OCI-LY1 (cell line): Measurements from ENCODE around the gene SPINK1.
"Not testable (repeated sequence)": the region's sequence is repeated elsewhere in the genome, so short reads cannot be mapped to it uniquely, and the experiment has no call there.

Experiments used
- H2AFZ ChIP-seq: fragments of 200-600 bp; sonication (generic), shearing (Covaris generic); 2 replicates; pipeline ENCODE4 v1.6.0; 2014; ENCODE audit warnings: antibody characterized with exemption, mild to moderate bottlenecking, low read length
- H3F3A ChIP-seq: fragments of 200-600 bp; sonication (generic), shearing (Covaris generic); 2 replicates; pipeline ENCODE4 v1.6.0; 2014; ENCODE audit warnings: mild to moderate bottlenecking, antibody characterized with exemption, low read length, moderate library complexity; ENCODE audit not compliant: insufficient read depth
- H3K27ac ChIP-seq: fragments of 200-600 bp; sonication (generic); 2 replicates; pipeline ENCODE4 v1.5.1; 2014; ENCODE audit warnings: low read length, mixed run types, mild to moderate bottlenecking, low read depth; ENCODE audit not compliant: poor library complexity, severe bottlenecking
- H3K27me3 ChIP-seq: fragments of 200-600 bp; sonication (generic); 2 replicates; pipeline ENCODE4 v1.6.0; 2014; ENCODE audit warnings: antibody characterized with exemption, mild to moderate bottlenecking, low read length, moderate library complexity; ENCODE audit not compliant: insufficient read depth
- H3K36me3 ChIP-seq: fragments of 200-600 bp; sonication (generic); 2 replicates; pipeline ENCODE4 v1.6.1; 2014; ENCODE audit warnings: mild to moderate bottlenecking, antibody characterized with exemption, low read length, moderate library complexity, mixed read lengths; ENCODE audit not compliant: insufficient read depth
- H3K4me1 ChIP-seq: fragments of 200-600 bp; sonication (generic); 2 replicates; pipeline ENCODE4 v1.5.1; 2014; ENCODE audit warnings: mild to moderate bottlenecking, low read length, moderate library complexity; ENCODE audit not compliant: insufficient read depth, severe bottlenecking
- H3K4me2 ChIP-seq: fragments of 200-600 bp; sonication (generic), shearing (Covaris generic); 2 replicates; pipeline ENCODE4 v1.6.1; 2014; ENCODE audit warnings: low read length
- H3K4me3 ChIP-seq: fragments of 200-600 bp; sonication (generic); 2 replicates; pipeline ENCODE4 v1.5.1; 2014; ENCODE audit warnings: low read length, low read depth, mild to moderate bottlenecking, mixed read lengths; ENCODE audit not compliant: poor library complexity, severe bottlenecking
- H3K79me2 ChIP-seq: fragments of 200-600 bp; shearing (Covaris generic); 2 replicates; pipeline ENCODE4 v1.6.1; 2016; ENCODE audit warnings: mixed run types, low read length, mixed read lengths; ENCODE audit not compliant: insufficient read depth
- H3K9ac ChIP-seq: fragments of 200-600 bp; sonication (generic), shearing (Covaris generic); 2 replicates; pipeline ENCODE4 v1.6.1; 2014; ENCODE audit warnings: mild to moderate bottlenecking, low read length, mixed read lengths
- H3K9me2 ChIP-seq: fragments of 200-600 bp; sonication (generic), shearing (Covaris generic); 2 replicates; pipeline ENCODE4 v1.6.1; 2014; ENCODE audit warnings: low read depth, mild to moderate bottlenecking, low read length, mixed read lengths
- H3K9me3 ChIP-seq: fragments of 200-600 bp; shearing (Covaris generic); 2 replicates; pipeline ENCODE4 v1.6.1; 2014; ENCODE audit warnings: low read length, mixed read lengths
- H4K20me1 ChIP-seq: fragments of 200-600 bp; sonication (generic), shearing (Covaris generic); 2 replicates; pipeline ENCODE4 v1.6.0; 2016; ENCODE audit warnings: mild to moderate bottlenecking, low read length; ENCODE audit not compliant: insufficient read depth
- CTCF ChIP-seq: fragments of 200-600 bp; sonication (generic), shearing (Covaris generic); IDR thresholded peaks from 2 replicates; pipeline ENCODE4 v1.5.1; 2017; ENCODE audit warnings: mild to moderate bottlenecking, antibody characterized with exemption, low read length, moderate library complexity, mixed read lengths
- EZH2 ChIP-seq: fragments of 200-600 bp; sonication (generic), shearing (Covaris generic); IDR thresholded peaks from 2 replicates; pipeline ENCODE4 v1.8.0; 2017; ENCODE audit warnings: borderline replicate concordance, mixed run types, mild to moderate bottlenecking, antibody characterized with exemption, low read length, moderate library complexity, mixed read lengths

SPINK1 gene

DNA sequence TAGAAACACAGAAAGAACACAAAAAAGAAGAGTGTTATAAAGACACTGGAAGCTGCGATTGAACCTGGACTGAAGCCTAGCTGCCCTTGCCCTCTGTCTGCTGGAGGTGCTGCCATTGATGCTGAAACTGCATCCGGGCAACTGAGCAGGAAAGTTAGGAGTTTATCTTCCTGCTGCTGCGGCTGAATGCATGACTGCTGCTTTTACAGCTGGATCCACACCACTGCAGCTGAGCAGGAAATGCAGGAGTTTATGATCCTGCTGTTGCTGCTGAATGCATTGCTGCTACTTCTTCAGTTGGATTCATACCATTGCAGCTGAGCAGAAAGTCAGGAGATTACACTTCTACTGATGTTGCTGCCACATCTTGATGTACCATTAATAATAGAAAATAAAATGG, 27.1 kb downstream of the SPINK1 start:
- Histone ChIP-seq H2AFZ (no peak overlapping the region), H3K9ac (no peak overlapping the region), H3K9me3 (no peaks in the 10 kb centered on the region), H3K4me1 (peaks cover 4% of the 10 kb centered on the region), H3K79me2 (no peaks in the 10 kb centered on the region), H3K27ac (no peak overlapping the region), H3K4me3 (no peak overlapping the region), H3K27me3 (no peaks in the 10 kb centered on the region), H4K20me1 (no peaks in the 10 kb centered on the region), H3K9me2 (no peaks in the 10 kb centered on the region), H3K36me3 (no peaks in the 10 kb centered on the region), H3K4me2 (no peak overlapping the region), H3F3A (no peaks in the 10 kb centered on the region)
- TF ChIP-seq EZH2 (no peak), CTCF (no peak)

GRCh38 chr5:147803926-147804325, 27.5 kb downstream of the SPINK1 start:
- Histone ChIP-seq H3K4me1 (peaks cover 4% of the 10 kb centered on the region), H3K4me3 (no peak overlapping the region), H3K27me3 (no peaks in the 10 kb centered on the region), H4K20me1 (no peaks in the 10 kb centered on the region), H3K36me3 (no peaks in the 10 kb centered on the region), H3K9ac (no peak overlapping the region), H3K79me2 (no peaks in the 10 kb centered on the region), H3K9me3 (no peaks in the 10 kb centered on the region), H2AFZ (no peak overlapping the region), H3K9me2 (no peaks in the 10 kb centered on the region), H3F3A (no peaks in the 10 kb centered on the region), H3K27ac (no peak overlapping the region), H3K4me2 (no peak overlapping the region)
- TF ChIP-seq CTCF (no peak), EZH2 (no peak)

DNA sequence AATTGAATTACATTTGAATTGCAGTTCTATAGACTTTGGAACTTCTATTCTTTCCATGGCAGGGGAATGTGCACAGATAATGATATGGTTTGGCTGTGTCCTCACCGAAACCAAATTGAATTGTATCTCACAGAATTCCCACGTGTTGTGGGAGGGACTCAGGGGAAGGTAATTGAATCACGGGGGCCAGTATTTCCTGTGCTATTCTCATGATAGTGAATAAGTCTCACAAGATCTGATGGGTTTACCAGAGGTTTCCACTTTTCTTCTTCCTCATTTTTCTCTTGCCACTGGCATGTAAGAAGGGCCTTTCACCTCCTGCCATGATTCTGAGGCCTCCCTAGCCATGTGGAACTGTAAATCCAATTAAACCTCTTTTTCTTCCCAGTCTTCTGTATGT, 28.3 kb downstream of the SPINK1 start:
- H3K79me2 ChIP-seq, H3K4me3 ChIP-seq, H3K36me3 ChIP-seq, H3K4me1 ChIP-seq, H3K27ac ChIP-seq, H3K9me2 ChIP-seq, H3K9me3 ChIP-seq, H2AFZ ChIP-seq, H3F3A ChIP-seq, H4K20me1 ChIP-seq, H3K9ac ChIP-seq, H3K4me2 ChIP-seq, H3K27me3 ChIP-seq: not testable (repeated sequence)

GRCh38 chr5:147801461-147801860, 30.0 kb downstream of the SPINK1 start:
- no peak overlapping the region for H3K27ac ChIP-seq
- H2AFZ ChIP-seq: no peak overlapping the region
- H3K4me1 ChIP-seq: peaks cover 4% of the 10 kb centered on the region
- no peak overlapping the region for H3K9ac ChIP-seq
- no peak overlapping the region for H3K4me3 ChIP-seq
- H3K9me2 ChIP-seq: no peaks in the 10 kb centered on the region
- no peak for TF ChIP-seq CTCF
- TF ChIP-seq EZH2: no peak
- H3K27me3 ChIP-seq: no peaks in the 10 kb centered on the region
- H3K4me2 ChIP-seq: no peak overlapping the region
- no peaks in the 10 kb centered on the region for H3K36me3 ChIP-seq
- no peaks in the 10 kb centered on the region for H3K79me2 ChIP-seq
- H3F3A ChIP-seq: no peaks in the 10 kb centered on the region
- no peaks in the 10 kb centered on the region for H4K20me1 ChIP-seq
- H3K9me3 ChIP-seq: no peaks in the 10 kb centered on the region
